Astrocyte (in vitro differentiated cells and primary cell): Measurements from ENCODE around the gene LYRM4. TPM values are rescaled to one million over a fixed set of nuclear protein-coding genes. Genes with fewer than 3 reads are reported as not detected.

Experiments
- DNase-seq: peaks from one replicate; pipeline ENCODE4 v3.0.0-alpha.2; 2010; ENCODE audit warnings: low read depth
- FAIRE-seq: peaks from 2 replicates; lab custom pipeline; 2011; peaks lifted over from hg19 to GRCh38; lab: Jason Lieb, UNC
- H2AFZ ChIP-seq: 2 replicates; pipeline ENCODE4 v1.6.0; 2012; ENCODE audit warnings: low read depth, low read length, inconsistent platforms
- H3K27ac ChIP-seq: 2 replicates; pipeline ENCODE4 v1.5.1; 2011; ENCODE audit warnings: low read depth, low read length, inconsistent platforms
- H3K27me3 ChIP-seq: 2 replicates; pipeline ENCODE4 v1.6.0; 2011; ENCODE audit warnings: low read length, inconsistent platforms; ENCODE audit not compliant: insufficient read depth
- H3K36me3 ChIP-seq: 2 replicates; pipeline ENCODE4 v1.5.1; 2011; ENCODE audit warnings: low read length, inconsistent platforms; ENCODE audit not compliant: insufficient read depth
- H3K4me1 ChIP-seq: 2 replicates; pipeline ENCODE4 v1.5.1; 2011; ENCODE audit warnings: low read length, inconsistent platforms; ENCODE audit not compliant: insufficient read depth
- H3K4me2 ChIP-seq: 2 replicates; pipeline ENCODE4 v1.6.0; 2012; ENCODE audit warnings: low read length, inconsistent platforms
- H3K4me3 ChIP-seq: 2 replicates; pipeline ENCODE4 v1.5.1; 2011; ENCODE audit warnings: low read depth, mild to moderate bottlenecking, low read length, inconsistent platforms; ENCODE audit not compliant: insufficient read depth
- H3K79me2 ChIP-seq: 2 replicates; pipeline ENCODE4 v1.6.0; 2012; ENCODE audit warnings: mild to moderate bottlenecking, low read length, inconsistent platforms; ENCODE audit not compliant: insufficient read depth
- H3K9ac ChIP-seq: 2 replicates; pipeline ENCODE4 v1.6.0; 2012; ENCODE audit warnings: mild to moderate bottlenecking, low read length, inconsistent platforms
- H3K9me3 ChIP-seq: 2 replicates; pipeline ENCODE4 v1.5.1; 2012; ENCODE audit warnings: low read depth, mild to moderate bottlenecking, low read length, inconsistent platforms; ENCODE audit not compliant: insufficient read depth
- H4K20me1 ChIP-seq: 2 replicates; pipeline ENCODE4 v1.6.0; 2012; ENCODE audit warnings: low read length, inconsistent platforms; ENCODE audit not compliant: insufficient read depth
- H3K27ac Mint-ChIP-seq: one replicate; pipeline ENCODE4 v1.8.0; 2021; ENCODE audit warnings: mild to moderate bottlenecking, mixed read lengths; ENCODE audit not compliant: unreplicated experiment
- H3K27me3 Mint-ChIP-seq: one replicate; pipeline ENCODE4 v1.8.0; 2021; ENCODE audit warnings: low read depth, mixed read lengths; ENCODE audit not compliant: unreplicated experiment
- H3K36me3 Mint-ChIP-seq: one replicate; pipeline ENCODE4 v1.8.0; 2021; ENCODE audit warnings: low read depth, mixed read lengths; ENCODE audit not compliant: unreplicated experiment
- H3K4me1 Mint-ChIP-seq: one replicate; pipeline ENCODE4 v1.8.0; 2021; ENCODE audit warnings: low read depth, mixed read lengths; ENCODE audit not compliant: unreplicated experiment
- H3K4me3 Mint-ChIP-seq: one replicate; pipeline ENCODE4 v1.8.0; 2021; ENCODE audit warnings: mild to moderate bottlenecking, moderate library complexity, mixed read lengths; ENCODE audit not compliant: unreplicated experiment
- H3K9me3 Mint-ChIP-seq: one replicate; pipeline ENCODE4 v1.8.0; 2021; ENCODE audit warnings: mild to moderate bottlenecking, mixed read lengths; ENCODE audit not compliant: unreplicated experiment
- EZH2 ChIP-seq: IDR thresholded peaks from 2 replicates; pipeline ENCODE4 v1.6.1; 2012; ENCODE audit warnings: mild to moderate bottlenecking, low read length, inconsistent platforms; ENCODE audit not compliant: insufficient read depth
- total RNA-seq: library from RNA; stranded (reverse); gene quantifications from 2 replicates; pipeline ENCODE4 v1.2.1, GENCODE V29; 2021
- TF ChIP-seq, protein P1 (sequence below): IDR thresholded peaks from 2 replicates; pipeline ENCODE4 v1.5.1; 2011; ENCODE audit warnings: low read depth, mild to moderate bottlenecking, inconsistent platforms, low read length, moderate library complexity; ENCODE audit not compliant: insufficient read depth

The LYRM4 gene
- total RNA-seq, 1 donor from 2014 or later, result 39.1 TPM

DNA sequence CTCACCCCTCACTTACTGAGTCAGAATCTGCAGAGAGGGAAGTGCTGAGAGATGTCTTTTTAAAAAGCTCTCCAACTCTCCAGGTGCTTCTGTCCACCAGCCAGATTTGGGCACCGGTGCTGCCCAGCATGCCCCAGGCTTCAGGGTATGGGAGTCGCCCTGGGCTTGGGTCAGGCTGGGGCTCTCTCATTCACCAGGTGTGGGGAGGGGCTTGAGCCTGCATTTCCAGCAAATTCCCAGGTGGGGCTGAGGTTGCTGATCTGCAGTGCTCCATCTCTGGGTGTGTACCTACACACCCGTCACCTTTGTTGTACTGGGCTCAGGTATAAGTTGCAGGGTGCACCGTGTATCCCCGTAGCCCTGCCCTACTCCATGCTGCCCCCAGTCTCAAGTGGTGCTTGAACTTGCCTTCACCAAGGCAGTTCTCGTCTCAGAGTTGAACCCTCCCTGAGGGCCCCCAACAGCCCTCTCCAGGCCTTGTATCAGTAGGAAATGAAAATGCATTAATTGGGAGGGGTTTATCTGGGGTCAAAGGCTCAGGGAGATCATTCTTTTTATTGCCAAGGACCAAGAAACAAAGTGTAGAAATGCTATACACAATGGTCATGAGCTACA lies 152.1 kb downstream of the LYRM4 start:
- Mint-ChIP-seq H3K4me3 (no peak overlapping the region), H3K27me3 (no peaks in the 10 kb centered on the region), H3K36me3 (peaks cover 20% of the 10 kb centered on the region), H3K9me3 (peaks cover 1% of the 10 kb centered on the region), H3K27ac (no peak overlapping the region), H3K4me1 (peaks cover 11% of the 10 kb centered on the region)
- TF ChIP-seq EZH2, result no peak
- TF ChIP-seq, protein P1, sequence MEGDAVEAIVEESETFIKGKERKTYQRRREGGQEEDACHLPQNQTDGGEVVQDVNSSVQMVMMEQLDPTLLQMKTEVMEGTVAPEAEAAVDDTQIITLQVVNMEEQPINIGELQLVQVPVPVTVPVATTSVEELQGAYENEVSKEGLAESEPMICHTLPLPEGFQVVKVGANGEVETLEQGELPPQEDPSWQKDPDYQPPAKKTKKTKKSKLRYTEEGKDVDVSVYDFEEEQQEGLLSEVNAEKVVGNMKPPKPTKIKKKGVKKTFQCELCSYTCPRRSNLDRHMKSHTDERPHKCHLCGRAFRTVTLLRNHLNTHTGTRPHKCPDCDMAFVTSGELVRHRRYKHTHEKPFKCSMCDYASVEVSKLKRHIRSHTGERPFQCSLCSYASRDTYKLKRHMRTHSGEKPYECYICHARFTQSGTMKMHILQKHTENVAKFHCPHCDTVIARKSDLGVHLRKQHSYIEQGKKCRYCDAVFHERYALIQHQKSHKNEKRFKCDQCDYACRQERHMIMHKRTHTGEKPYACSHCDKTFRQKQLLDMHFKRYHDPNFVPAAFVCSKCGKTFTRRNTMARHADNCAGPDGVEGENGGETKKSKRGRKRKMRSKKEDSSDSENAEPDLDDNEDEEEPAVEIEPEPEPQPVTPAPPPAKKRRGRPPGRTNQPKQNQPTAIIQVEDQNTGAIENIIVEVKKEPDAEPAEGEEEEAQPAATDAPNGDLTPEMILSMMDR, result no peak
- DNase-seq (no peak), FAIRE-seq (no peak)
- Histone ChIP-seq H3K36me3 (no peaks in the 10 kb centered on the region), H3K27me3 (no peaks in the 10 kb centered on the region), H2AFZ (no peak overlapping the region), H3K4me2 (no peak overlapping the region), H3K27ac (no peak overlapping the region), H4K20me1 (peaks cover 18% of the 10 kb centered on the region), H3K79me2 (no peaks in the 10 kb centered on the region), H3K9ac (no peak overlapping the region), H3K4me1 (no peaks in the 10 kb centered on the region), H3K9me3 (no peaks in the 10 kb centered on the region), H3K4me3 (no peak overlapping the region)

DNA sequence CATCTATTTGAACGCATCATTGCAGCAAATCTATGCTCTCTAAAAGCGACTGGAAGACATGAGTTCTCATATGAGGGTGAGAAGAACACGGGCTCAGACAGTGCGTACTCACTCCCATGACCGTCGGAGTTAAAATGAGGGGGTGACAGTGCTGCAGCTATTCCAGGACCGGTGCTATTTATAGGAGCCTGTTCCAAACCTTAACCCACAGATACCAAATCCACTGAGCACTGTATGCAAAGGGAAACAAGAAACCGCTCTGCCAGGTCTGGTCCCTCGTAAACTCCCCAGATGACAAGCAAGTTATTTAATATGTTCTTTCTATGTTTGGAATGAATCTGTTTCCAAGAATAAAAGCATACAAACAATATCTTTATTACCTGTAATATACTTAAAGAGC lies 152.7 kb downstream of the LYRM4 start:
- Histone ChIP-seq H3K27me3 (no peaks in the 10 kb centered on the region), H3K4me2 (no peak overlapping the region), H2AFZ (no peak overlapping the region), H3K4me1 (no peaks in the 10 kb centered on the region), H4K20me1 (peaks cover 18% of the 10 kb centered on the region), H3K9ac (no peak overlapping the region), H3K4me3 (no peak overlapping the region), H3K79me2 (no peaks in the 10 kb centered on the region), H3K27ac (no peak overlapping the region), H3K9me3 (no peaks in the 10 kb centered on the region), H3K36me3 (no peaks in the 10 kb centered on the region)
- Mint-ChIP-seq H3K27ac (no peak overlapping the region), H3K36me3 (peaks cover 20% of the 10 kb centered on the region), H3K9me3 (no peaks in the 10 kb centered on the region), H3K4me3 (no peak overlapping the region), H3K4me1 (peaks cover 11% of the 10 kb centered on the region), H3K27me3 (no peaks in the 10 kb centered on the region)
- FAIRE-seq, result no peak
- TF ChIP-seq EZH2, result no peak
- TF ChIP-seq, protein P1, result no peak
- DNase-seq, result no peak

DNA sequence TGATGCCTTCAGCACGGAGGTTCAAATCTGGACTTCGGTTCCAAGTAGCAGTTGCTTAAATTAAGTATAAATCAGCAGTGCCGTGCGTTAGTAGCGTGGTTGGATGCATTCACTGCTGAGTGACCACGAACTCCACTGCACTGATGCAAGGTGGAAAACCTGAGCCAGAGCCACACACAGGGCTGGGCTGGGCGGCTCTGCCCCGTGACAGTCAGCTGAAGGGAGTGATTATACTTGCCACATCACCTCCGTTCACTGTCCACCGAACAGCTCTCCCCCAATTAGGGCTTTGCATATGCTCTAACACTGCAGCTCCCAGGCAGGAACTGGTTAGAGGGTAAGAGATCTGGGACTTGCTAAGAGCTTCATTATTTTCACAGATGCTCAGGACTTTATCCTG lies 153.4 kb downstream of the LYRM4 start:
- Histone ChIP-seq H3K9ac (no peak overlapping the region), H3K4me2 (no peak overlapping the region), H4K20me1 (peaks cover 13% of the 10 kb centered on the region), H2AFZ (no peak overlapping the region), H3K4me3 (no peak overlapping the region), H3K27ac (no peak overlapping the region), H3K79me2 (no peaks in the 10 kb centered on the region), H3K4me1 (no peaks in the 10 kb centered on the region), H3K9me3 (no peaks in the 10 kb centered on the region), H3K36me3 (no peaks in the 10 kb centered on the region), H3K27me3 (no peaks in the 10 kb centered on the region)
- no peaks in the 10 kb centered on the region for H3K27me3 Mint-ChIP-seq
- H3K9me3 Mint-ChIP-seq, result no peaks in the 10 kb centered on the region
- H3K4me1 Mint-ChIP-seq, result peaks cover 7% of the 10 kb centered on the region
- TF ChIP-seq EZH2, result no peak
- TF ChIP-seq, protein P1, result no peak
- peaks cover 20% of the 10 kb centered on the region for H3K36me3 Mint-ChIP-seq
- no peak overlapping the region for H3K4me3 Mint-ChIP-seq
- no peak for DNase-seq
- FAIRE-seq, result no peak
- no peak overlapping the region for H3K27ac Mint-ChIP-seq
